Stimulated activated CD8-positive, alpha-beta memory T cell treated with anti-CD3 and anti-CD28 coated beads, Interleukin-15, amount 100 ng/mL, for 4 hours (primary cell): Measurements from ENCODE around the gene NARS2.

ENCODE experiments used
- DNase-seq, 2 donors: peaks; one replicate each; pipeline ENCODE4 v3.0.0-alpha.2; 2020; ENCODE audit warnings: low read depth in 2 of 2

NARS2 gene

GRCh38 chr11:78432956-78433355 lies 141.7 kb downstream of the NARS2 start:
- DNase-seq, result no peak

GRCh38 chr11:78432058-78432515 lies 142.6 kb downstream of the NARS2 start:
- DNase-seq, result no peak

GRCh38 chr11:78429660-78430059 lies 145.0 kb downstream of the NARS2 start:
- no peak for DNase-seq

GRCh38 chr11:78429209-78429608 lies 145.5 kb downstream of the NARS2 start:
- no peak for DNase-seq

GRCh38 chr11:78428773-78429172 lies 145.9 kb downstream of the NARS2 start:
- DNase-seq, result no peak

DNA sequence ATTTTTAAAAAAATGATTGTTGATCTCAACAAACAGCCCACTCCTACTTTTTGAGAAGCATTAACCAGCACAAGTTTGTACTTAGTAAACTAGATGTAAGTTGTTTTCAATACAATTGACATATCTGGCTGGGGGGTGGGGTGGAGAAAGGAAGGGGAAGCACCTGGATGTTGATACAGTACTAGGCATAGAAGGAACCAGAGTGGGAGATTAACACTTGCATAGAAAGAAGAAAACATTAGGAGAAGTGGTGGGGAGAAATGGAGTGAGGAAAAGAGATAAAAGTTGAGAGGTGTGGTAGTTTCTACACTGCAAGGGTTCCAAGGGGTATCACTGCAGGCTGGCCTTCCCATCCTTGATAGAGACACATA lies 146.4 kb downstream of the NARS2 start:
- no peak for DNase-seq

GRCh38 chr11:78427615-78428265 lies 146.9 kb downstream of the NARS2 start:
- DNase-seq, result no peak

GRCh38 chr11:78426845-78427244 lies 147.8 kb downstream of the NARS2 start:
- no peak for DNase-seq

DNA sequence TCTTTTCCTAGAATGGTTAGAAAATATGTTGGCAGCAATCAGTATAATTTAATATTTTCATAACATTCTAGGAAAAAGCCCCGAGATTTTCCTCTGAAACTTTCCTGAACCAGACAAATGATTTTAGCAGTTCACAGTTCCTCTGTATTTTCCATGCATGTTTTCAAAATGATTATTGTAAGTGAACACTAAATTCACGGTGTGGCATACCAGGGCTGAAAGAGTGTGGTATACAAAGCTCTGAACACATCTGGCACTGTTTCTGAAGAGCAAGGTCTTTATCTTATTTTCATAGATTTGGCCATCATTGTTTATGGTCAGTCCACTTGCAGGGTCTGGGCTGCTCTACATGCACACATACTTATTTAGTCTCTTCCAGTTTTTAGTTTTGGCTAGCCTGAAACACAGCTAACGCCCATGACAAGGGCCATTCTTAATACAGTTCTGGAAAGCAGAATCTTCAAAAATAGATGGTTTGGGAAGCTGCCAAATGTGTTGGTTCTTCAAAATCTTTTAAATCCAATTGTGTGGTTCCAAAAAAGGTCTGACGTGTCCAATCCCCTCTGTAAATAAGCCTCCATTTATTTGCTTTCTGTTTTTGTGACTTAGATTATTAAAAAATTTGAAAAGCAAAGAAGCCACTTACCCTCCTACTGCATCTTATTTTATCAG lies 149.1 kb downstream of the NARS2 start:
- DNase-seq, result no peak

GRCh38 chr11:78424334-78425270 lies 150.1 kb downstream of the NARS2 start:
- DNase-seq, result no peak

DNA sequence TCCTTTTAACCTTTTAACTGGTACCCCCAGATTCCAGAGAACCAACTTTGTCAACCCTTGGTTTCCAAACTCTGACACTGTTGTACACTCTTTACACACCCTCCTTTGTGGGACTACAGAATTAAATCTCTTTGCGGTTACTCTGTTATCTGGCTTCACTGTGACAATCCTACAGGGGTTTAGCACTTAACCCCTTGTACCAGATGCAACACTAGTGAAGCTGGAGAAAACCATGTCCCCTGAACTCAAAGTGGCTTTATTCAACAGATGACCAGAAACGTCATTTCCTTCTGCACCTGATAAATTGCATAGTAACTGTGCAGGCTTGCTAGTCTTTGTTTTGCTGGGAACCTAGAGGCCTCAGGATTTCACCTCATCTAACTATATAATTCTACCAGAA lies 151.4 kb downstream of the NARS2 start:
- no peak for DNase-seq

DNA sequence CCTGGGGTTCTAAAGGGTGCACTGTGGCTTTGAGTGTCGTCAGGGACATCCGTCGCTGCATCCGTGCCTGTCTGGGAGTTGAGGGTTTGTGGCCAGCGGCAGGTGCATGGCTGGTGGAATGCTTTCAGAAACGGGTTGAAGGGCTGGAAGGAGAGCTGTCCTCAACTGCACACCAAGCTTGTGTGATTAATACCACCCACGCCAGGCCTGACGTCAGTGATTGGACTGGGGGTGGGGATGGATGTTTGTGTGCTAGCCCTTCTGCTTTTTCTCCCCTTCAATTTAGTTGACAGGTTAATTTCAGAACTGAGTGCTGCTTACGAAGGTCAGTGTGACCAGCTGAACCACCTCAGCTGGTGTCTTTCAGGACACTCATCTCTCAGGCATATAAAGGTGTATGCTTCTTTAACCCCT lies 153.9 kb downstream of the NARS2 start:
- DNase-seq, result peak in 1 of 2 donors; percentile 26

DNA sequence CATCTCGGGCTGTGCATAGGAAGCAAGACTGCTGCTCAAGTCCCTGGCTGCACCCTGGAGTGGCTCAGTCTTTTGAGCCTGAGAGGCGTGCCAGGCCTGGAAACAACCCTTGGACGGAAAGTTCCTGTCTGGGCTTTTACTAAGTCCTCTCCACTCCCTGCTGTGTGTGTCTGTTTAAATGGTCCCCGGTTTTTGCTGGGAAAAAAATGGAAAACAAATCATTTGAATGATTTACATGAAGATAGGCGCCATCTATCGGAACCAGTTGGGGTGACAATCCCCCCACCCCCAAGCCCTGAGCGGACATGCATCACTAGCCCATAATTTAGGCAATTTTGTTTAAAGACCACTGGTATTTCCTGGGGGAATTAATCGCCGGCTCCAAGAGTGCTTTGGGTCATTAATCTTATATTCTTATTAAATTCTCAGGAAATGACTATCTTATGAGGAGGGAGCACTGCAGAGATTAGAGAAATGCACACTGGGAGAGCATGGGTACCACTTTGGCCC lies 154.4 kb downstream of the NARS2 start:
- peak in 1 of 2 donors; percentile 15 for DNase-seq

GRCh38 chr11:78419327-78419726 lies 155.3 kb downstream of the NARS2 start:
- no peak for DNase-seq

DNA sequence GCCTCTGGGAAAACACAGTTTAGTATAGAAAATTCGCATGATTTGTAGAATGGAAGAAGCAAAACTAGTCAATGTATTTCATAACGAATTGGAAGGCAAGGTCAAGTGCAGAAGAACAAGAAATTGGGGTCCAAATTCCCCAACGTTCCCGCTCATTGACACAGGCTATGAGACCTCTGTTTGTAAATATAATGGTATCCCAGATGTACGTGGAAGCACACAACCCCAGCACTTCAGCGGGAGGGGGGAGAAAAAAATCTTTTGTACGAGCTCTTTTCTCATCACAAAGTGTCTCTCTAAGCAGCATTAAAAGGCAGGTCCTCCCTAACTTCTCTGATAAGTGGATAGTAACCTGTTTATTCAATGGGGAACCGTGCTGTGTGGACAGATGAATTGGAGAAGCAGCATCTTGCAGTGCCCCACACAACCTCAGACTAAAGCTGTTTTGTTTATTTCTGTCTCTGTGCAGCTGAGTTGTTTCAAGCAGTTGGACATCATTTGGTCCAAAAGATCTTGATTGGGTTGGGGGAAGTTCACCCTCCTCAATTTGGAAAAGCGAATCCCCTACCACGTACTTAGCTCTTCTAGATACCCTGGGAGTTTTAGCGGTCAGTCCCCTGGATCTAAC lies 156.0 kb downstream of the NARS2 start:
- no peak for DNase-seq

- peak; percentile 43 to 62 for DNase-seq
Observed at GRCh38 chr11:78417888-78418583, 156.6 kb downstream of the NARS2 start.

GRCh38 chr11:78417175-78417887 lies 157.3 kb downstream of the NARS2 start, which contains the start of gene GAB2:
TSS of gene GAB2 (minus strand) at chr11:78417820. CDS start at chr11:78417720, 100 bp downstream.
- peak in 1 of 2 donors; percentile 3 for DNase-seq

DNA sequence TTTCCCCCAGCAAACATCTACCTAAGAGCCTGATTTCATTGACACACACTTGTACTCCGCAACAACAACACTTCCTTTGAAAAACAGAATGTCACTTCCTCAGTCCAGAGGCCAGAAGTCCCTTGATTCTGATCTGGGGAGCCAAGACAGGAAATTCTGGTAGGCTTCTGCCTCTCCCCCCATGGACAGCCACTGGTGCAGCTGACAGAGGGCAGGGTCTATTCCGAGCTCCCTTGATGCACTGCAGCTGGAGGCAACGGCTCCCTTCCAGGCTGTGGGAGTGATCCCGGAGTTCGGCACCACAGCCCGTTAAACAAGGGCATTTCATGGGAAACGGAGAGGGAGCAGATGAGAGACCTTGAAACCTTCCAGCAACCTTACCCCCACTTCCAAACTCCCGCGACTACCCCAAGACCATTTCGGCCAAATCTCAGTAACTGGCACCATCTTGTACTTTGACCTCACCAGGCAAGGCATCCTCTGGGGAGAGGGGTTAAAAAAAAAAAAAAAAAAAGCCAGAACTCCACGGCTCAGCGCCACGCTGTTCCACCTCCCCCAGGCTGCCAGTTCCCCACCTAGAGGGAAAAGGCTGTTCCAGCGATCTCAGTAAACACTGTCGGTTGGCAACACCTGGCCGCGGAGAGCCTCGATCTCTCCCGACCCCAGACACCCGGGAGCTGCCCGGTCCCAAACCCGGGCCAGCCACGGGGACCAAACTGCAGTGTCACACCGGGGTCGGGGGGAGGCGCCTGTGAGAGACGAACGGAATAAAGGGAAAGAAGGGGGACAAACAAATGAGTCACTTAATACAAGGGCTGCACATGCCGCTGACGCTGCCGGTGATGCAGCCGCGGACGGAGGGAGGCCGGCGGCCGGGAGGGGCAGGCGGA lies 158.1 kb downstream of the NARS2 start:
- peak; percentile 51 to 62 for DNase-seq

DNA sequence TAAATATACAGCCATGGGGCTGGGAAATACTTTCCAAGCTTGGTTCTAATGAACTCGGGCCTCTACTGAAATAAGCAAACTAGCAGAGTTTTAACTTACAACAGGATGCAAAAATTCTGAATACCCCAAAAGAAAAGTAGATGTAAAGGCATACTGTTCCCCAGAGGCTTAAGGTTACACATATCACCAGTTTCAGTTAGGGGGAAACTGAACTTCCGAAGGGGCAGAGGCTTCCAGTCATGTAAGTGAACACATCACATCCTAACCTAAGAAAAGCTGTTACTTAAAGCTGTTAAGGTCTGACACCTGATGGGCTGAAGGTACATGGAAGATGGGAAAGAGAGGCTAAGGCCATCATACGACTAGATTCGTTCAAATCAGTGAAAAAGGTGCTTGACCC lies 159.3 kb downstream of the NARS2 start:
- DNase-seq, result no peak
